ENCODE results near the gene CD58. TPM values are rescaled to one million over a fixed set of nuclear protein-coding genes. Genes with fewer than 3 reads are reported as not detected.

The CD58 gene
- total RNA-seq, 1 experiment from 2014 or later, result 23.6 TPM

DNA sequence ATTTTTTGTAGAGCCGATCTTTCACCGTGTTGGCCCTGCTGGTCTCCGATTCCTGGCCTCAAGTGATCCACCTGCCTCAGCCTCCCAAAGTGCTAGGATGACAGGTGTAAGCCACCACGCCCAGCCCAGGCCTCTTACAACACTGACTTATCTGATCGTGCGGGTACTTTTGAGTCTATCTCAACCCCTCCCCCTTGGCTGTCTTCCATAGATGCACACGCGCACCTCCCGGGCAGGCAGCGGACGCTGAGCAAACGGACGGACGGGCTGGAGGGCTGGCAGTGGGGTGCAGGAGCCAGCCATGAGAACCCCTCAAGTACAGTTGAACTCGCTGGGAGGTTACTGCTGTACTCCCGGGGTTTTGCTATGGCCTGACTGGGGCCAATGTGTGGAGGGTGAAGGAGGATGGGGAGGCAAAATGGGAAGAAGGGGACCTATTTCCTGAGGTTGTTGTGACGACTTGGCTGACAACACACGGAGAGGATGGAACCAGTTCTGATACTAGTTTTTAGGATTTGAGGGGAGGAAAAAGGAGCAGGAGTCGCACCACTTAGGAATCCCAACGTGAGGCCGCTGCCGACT lies 959 bp downstream of the CD58 start:
- Histone ChIP-seq H2AFZ (peak overlapping the region; percentile 88), H3K36me3 (ENCODE audit: low read depth) (peaks cover 32% of the 10 kb centered on the region), H3K79me2 (ENCODE audit: low read depth) (peaks cover 57% of the 10 kb centered on the region), H3F3A (ENCODE audit: insufficient read depth, low read depth) (peaks cover 16% of the 10 kb centered on the region), H3K4me3 (peak overlapping the region; percentile 85), H3K9me3 (ENCODE audit: insufficient read depth, low read depth) (no peaks in the 10 kb centered on the region; the same call in 1 of the 2 replicates), H3K27ac (peak overlapping the region; percentile 90), H3K4me2 (peak overlapping the region; percentile 94), H3K27me3 (ENCODE audit: insufficient read depth, low read depth) (no peaks in the 10 kb centered on the region), H3K4me1 (replicated peaks; ENCODE audit: insufficient read depth) (peaks cover 37% of the 10 kb centered on the region), H4K20me1 (ENCODE audit: insufficient read depth) (peaks cover 23% of the 10 kb centered on the region; the same call in 1 of the 2 replicates), H3K9me2 (ENCODE audit: insufficient read depth) (no peaks in the 10 kb centered on the region)
- BruUV-seq (replicated peaks), result no TSS peak
- TF ChIP-seq, protein P1, sequence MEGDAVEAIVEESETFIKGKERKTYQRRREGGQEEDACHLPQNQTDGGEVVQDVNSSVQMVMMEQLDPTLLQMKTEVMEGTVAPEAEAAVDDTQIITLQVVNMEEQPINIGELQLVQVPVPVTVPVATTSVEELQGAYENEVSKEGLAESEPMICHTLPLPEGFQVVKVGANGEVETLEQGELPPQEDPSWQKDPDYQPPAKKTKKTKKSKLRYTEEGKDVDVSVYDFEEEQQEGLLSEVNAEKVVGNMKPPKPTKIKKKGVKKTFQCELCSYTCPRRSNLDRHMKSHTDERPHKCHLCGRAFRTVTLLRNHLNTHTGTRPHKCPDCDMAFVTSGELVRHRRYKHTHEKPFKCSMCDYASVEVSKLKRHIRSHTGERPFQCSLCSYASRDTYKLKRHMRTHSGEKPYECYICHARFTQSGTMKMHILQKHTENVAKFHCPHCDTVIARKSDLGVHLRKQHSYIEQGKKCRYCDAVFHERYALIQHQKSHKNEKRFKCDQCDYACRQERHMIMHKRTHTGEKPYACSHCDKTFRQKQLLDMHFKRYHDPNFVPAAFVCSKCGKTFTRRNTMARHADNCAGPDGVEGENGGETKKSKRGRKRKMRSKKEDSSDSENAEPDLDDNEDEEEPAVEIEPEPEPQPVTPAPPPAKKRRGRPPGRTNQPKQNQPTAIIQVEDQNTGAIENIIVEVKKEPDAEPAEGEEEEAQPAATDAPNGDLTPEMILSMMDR (conservative IDR thresholded peaks at IDR 0.05), result no peak
- no peak for TF ChIP-seq EZH2 (IDR thresholded peaks at IDR 0.05; ENCODE audit: low read depth)
- peak; percentile 66 to 78 for DNase-seq
- POLR2A ChIA-PET (ENCODE audit: unreplicated experiment), result interaction anchor here (0.9 kb wide), 1 partner anchor 13 kb away, joined by 6 read pairs; no protein-coding TSS in a partner anchor
- CTCF ChIA-PET, result no interaction called here
- intact Hi-C loops (cut with micrococcal nuclease; ENCODE audit: unreplicated experiment), result loop anchor here (1.0 to 10.0 kb wide), 7 partner anchors 61 to 1015 kb away; no protein-coding TSS in a partner anchor

DNA sequence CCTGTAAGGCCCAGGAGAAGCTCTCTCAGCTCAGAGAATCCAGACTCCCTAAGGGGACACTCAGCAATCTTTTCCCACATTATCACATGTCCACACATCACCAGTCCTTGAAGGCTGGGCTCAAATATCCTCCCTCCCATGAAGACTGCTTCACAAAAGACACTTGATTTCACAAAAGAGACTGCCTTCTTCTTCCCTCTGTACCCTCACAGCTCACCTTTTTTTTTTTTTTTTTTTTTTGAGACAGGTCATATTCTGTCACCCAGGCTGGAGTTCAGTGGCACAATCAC lies 1.5 kb downstream of the CD58 start:
- Histone ChIP-seq H3K27ac (peak overlapping the region; percentile 90), H3K79me2 (ENCODE audit: low read depth) (peaks cover 62% of the 10 kb centered on the region), H4K20me1 (ENCODE audit: insufficient read depth) (peaks cover 23% of the 10 kb centered on the region; the same call in 1 of the 2 replicates), H3K4me3 (peak overlapping the region; percentile 85), H3K36me3 (ENCODE audit: low read depth) (peaks cover 38% of the 10 kb centered on the region), H3K9me3 (ENCODE audit: insufficient read depth, low read depth) (peaks cover 4% of the 10 kb centered on the region), H3K4me2 (peak overlapping the region; percentile 94), H3F3A (ENCODE audit: insufficient read depth, low read depth) (peaks cover 14% of the 10 kb centered on the region; the same call in 1 of the 2 replicates), H2AFZ (no peak overlapping the region), H3K9me2 (ENCODE audit: insufficient read depth) (no peaks in the 10 kb centered on the region), H3K4me1 (replicated peaks; ENCODE audit: insufficient read depth) (peaks cover 37% of the 10 kb centered on the region), H3K27me3 (ENCODE audit: insufficient read depth, low read depth) (no peaks in the 10 kb centered on the region)
- intact Hi-C loops (cut with micrococcal nuclease; ENCODE audit: unreplicated experiment), result loop anchor here (10.0 kb wide), 1 partner anchor 1015 kb away; no protein-coding TSS in a partner anchor
- TF ChIP-seq EZH2 (IDR thresholded peaks at IDR 0.05; ENCODE audit: low read depth), result no peak
- TF ChIP-seq, protein P1 (conservative IDR thresholded peaks at IDR 0.05), result no peak
- POLR2A ChIA-PET (ENCODE audit: unreplicated experiment), result interaction anchor here (0.9 kb wide), 1 partner anchor 13 kb away, joined by 6 read pairs; no protein-coding TSS in a partner anchor
- no TSS peak for BruUV-seq (replicated peaks)
- no peak for DNase-seq
- CTCF ChIA-PET, result interaction anchor here (0.6 kb wide), 1 partner anchor 376 kb away, joined by 3 read pairs; no protein-coding TSS in a partner anchor

DNA sequence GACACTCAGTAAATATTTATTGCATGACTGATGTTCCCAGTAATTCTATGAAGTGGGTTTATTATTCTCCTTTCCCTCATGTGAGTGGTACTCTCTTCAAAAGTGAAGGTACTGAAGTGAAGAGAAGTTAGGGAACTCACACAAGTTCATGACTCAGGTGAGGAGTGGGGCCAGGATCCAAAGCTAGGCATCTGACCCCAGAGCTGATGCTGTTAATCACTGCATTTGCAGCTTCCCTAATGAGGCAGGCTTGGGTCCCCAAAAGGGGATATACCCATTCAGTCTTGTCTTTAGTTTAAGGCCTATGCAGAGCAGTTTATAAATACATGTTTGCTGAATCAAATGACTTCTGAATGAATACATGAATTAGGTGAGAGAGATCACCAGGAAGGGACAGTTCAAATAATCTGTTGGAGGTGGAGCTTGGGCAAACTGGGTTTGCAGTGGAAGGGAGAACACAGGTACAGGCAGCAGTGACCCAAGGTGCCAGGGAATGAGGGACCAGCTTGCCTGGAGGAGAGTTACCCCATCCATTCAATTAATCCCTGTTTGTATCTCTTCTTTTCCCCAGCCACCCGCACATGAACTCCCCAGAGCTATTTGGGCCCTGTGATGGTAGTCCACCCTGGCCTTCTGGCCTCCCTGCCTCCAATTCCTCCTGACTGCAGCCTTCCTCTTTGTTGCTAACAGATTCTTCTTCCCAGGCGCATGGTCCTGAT lies 2.0 kb downstream of the CD58 start:
- Histone ChIP-seq H2AFZ (no peak overlapping the region), H4K20me1 (ENCODE audit: insufficient read depth) (peaks cover 23% of the 10 kb centered on the region; the same call in 1 of the 2 replicates), H3K27ac (no peak overlapping the region), H3K9me3 (ENCODE audit: insufficient read depth, low read depth) (peaks cover 9% of the 10 kb centered on the region), H3K79me2 (ENCODE audit: low read depth) (peaks cover 67% of the 10 kb centered on the region), H3F3A (ENCODE audit: insufficient read depth, low read depth) (peaks cover 14% of the 10 kb centered on the region; the same call in 1 of the 2 replicates), H3K4me1 (replicated peaks; ENCODE audit: insufficient read depth) (peaks cover 37% of the 10 kb centered on the region), H3K4me2 (peak overlapping the region; percentile 94), H3K4me3 (peak overlapping the region; percentile 85), H3K9me2 (ENCODE audit: insufficient read depth) (no peaks in the 10 kb centered on the region), H3K27me3 (ENCODE audit: insufficient read depth, low read depth) (no peaks in the 10 kb centered on the region), H3K36me3 (ENCODE audit: low read depth) (peaks cover 43% of the 10 kb centered on the region)
- intact Hi-C loops (cut with micrococcal nuclease; ENCODE audit: unreplicated experiment), result loop anchor here (10.0 kb wide), 1 partner anchor 1014 kb away; no protein-coding TSS in a partner anchor
- ChIA-PET CTCF (interaction anchor here (0.6 kb wide), 1 partner anchor 376 kb away, joined by 3 read pairs; no protein-coding TSS in a partner anchor), POLR2A (ENCODE audit: unreplicated experiment) (interaction anchor here (0.9 kb wide), 1 partner anchor 12 kb away, joined by 6 read pairs; no protein-coding TSS in a partner anchor)
- TF ChIP-seq, protein P1 (conservative IDR thresholded peaks at IDR 0.05), result no peak
- no peak for TF ChIP-seq EZH2 (IDR thresholded peaks at IDR 0.05; ENCODE audit: low read depth)
- DNase-seq, result no peak
- BruUV-seq (replicated peaks), result no TSS peak
